HTERT RPE-1 (cell line): Measurements from ENCODE around the gene GLTP.

ENCODE experiments used
- in situ Hi-C: fragments of 300-500 bp; cut with MboI; formaldehyde crosslinking; loops from 4 replicates; pipeline ENCODE4 v1.14.3; 2020; ENCODE audit warnings: low sequenced_read_pairs

Gene GLTP

GRCh38 chr12:109844983-109845823 is 35.1 kb downstream of the GLTP start:
- in situ Hi-C loops, result no loop called here

GRCh38 chr12:109844091-109844490 is 36.2 kb downstream of the GLTP start:
- in situ Hi-C loops, result no loop called here

DNA sequence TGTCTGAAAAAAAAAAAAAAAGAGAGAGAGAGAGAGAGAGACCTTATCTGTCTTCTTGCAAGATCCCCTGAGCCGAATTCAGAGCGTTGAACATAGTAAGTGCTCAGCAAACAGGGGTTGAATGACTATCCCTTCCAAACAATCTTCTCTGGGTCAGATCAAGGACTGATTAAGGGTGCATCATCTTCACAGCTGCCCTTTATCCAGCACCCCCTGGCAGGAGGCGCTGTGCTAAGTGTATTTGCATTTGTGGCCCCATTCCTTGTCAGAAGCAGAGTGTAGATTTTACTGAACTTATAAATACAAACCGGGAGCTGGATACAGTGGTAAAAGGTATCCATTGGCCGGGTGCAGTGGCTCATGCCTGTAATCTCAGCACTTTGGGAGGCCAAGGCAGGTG is 38.3 kb downstream of the GLTP start:
- in situ Hi-C loops, result no loop called here

GRCh38 chr12:109841356-109841755 is 39.0 kb downstream of the GLTP start:
- in situ Hi-C loops, result no loop called here

GRCh38 chr12:109840305-109841074 is 39.9 kb downstream of the GLTP start:
- in situ Hi-C loops, result no loop called here

DNA sequence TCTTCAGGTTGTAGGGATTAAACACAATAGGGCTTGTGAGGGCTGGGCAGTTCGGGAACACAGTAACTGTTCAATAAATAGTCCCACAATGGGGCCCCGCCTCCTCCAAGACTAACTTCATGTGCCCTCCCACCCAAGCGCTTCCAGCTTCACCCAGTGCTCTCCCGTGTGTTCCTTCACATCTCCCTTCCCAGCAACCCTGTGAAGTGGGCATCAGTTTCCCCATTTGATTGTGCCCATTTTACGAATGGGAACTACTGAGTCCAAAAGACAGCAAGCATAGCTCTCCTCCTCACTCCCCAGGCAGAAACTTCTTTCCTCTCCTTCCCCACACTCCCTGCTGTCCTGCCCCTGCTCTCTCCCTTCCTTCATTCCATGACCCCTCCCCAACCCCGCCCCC is 40.9 kb downstream of the GLTP start:
- in situ Hi-C loops, result no loop called here

DNA sequence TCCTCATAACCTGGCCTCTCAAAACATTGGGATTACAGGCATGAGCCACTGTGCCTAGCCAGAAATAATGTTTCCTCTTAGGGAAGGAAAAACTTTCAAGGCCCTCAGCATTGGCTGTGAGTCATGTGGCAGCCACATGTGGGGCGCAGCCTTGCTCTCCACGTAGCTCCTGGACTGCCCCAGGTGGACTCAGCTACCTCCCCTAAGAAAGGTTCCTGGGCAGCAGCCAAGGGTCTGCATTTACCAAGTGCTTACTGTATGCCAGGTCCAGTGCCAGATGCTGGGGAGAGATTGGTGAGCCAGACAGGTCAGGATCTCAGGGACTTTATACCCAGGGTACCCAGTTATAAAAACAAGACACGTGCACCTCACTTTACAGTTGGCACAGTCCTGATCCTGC is 43.4 kb downstream of the GLTP start:
- in situ Hi-C loops, result no loop called here

- in situ Hi-C loops, result no loop called here
Measured at GRCh38 chr12:109835827-109836226, 44.5 kb downstream of the GLTP start.

GRCh38 chr12:109833307-109834189 is 46.8 kb downstream of the GLTP start, which contains the start of gene TRPV4:
Gene TRPV4, minus strand, starts transcription at chr12:109833398. Its CDS starts 18,602 bp downstream, at chr12:109814796.
- in situ Hi-C loops, result no loop called here

- in situ Hi-C loops, result no loop called here
Measured at GRCh38 chr12:109832541-109833306, 47.6 kb downstream of the GLTP start.

- in situ Hi-C loops, result no loop called here
Measured at GRCh38 chr12:109831929-109832328, 48.4 kb downstream of the GLTP start.

GRCh38 chr12:109831365-109831764 is 49.0 kb downstream of the GLTP start:
- in situ Hi-C loops, result no loop called here

GRCh38 chr12:109830718-109831117 is 49.6 kb downstream of the GLTP start:
- in situ Hi-C loops, result no loop called here

GRCh38 chr12:109830267-109830666 is 50.1 kb downstream of the GLTP start:
- in situ Hi-C loops, result no loop called here

GRCh38 chr12:109829667-109830066 is 50.7 kb downstream of the GLTP start:
- in situ Hi-C loops, result no loop called here

GRCh38 chr12:109828754-109829511 is 51.4 kb downstream of the GLTP start:
- in situ Hi-C loops, result no loop called here

- in situ Hi-C loops, result no loop called here
Measured at GRCh38 chr12:109827566-109828550, 52.5 kb downstream of the GLTP start.

DNA sequence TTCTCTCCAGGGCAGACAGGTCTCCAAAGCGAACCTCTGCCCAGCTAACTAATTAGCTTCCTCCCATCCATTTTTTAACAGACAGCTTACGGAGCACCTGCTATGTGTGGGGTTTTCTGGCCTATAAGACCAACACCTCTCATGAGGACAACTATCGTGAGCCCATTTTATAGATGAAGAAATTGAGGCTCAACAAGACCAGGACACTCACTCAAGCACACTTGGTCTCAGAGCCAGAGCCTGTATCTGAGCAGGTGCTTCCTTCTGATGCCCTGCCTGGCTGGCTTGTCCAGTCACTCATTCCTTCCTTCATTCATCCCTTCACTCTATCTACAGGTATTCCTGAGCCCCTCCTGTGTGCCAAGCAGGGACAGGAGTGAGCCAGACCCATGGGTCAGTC is 53.3 kb downstream of the GLTP start:
- in situ Hi-C loops, result no loop called here
